HCT116 (cell line): Measurements from ENCODE around the gene SF3B6. TPM values are rescaled to one million over a fixed set of nuclear protein-coding genes. Genes with fewer than 3 reads are reported as not detected.
A peak's percentile ranks its signal among the peaks of the same experiment; 100 is the strongest.

Experiments
- ATAC-seq: fragments of 200-7000 bp; cut with Tn5 transposase; 2 replicates; pipeline ENCODE4 v1.9.1; 2020; ENCODE audit warnings: mild to moderate bottlenecking, moderate library complexity
- BruUV-seq: library from RNA; stranded (reverse); fragments of 400-500 nt; replicated peaks from 2 replicates; lab custom pipeline; 2021; lab: Mats Ljungman, UMichigan
- CTCF ChIA-PET: fragments of 300-600 bp; sonication (Branson Sonifier 250); formaldehyde crosslinking; loops from one replicate; lab custom pipeline; 2021; ENCODE audit warnings: antibody characterized with exemption; lab: Charles Lee
- POLR2A ChIA-PET: fragments of 300-600, 350-600 bp; sonication (Branson Sonifier 250); formaldehyde crosslinking; loops from one replicate; lab custom pipeline; 2021; ENCODE audit warnings: antibody characterized with exemption; lab: Charles Lee
- RAD21 ChIA-PET, 2 experiments: fragments of 300-600 bp; sonication (Branson Sonifier 250); formaldehyde crosslinking; loops; one replicate each; lab custom pipeline; 2023; ENCODE audit warnings: low total read pairs in 2 of 2; ENCODE audit not compliant: uncharacterized antibody in 2 of 2, unreplicated experiment in 2 of 2, low non-redundant PET in 1 of 2; lab: Charles Lee
- DNase-seq: peaks from one replicate; pipeline ENCODE4 v3.0.0-alpha.2; 2010; ENCODE audit warnings: low read depth, low spot score
- H2AFZ ChIP-seq: fragments of 200-600 bp; shearing (Covaris generic), sonication (generic); 2 replicates; pipeline ENCODE4 v1.6.1; 2017; ENCODE audit warnings: low read depth, mixed run types, mixed read lengths, antibody characterized with exemption, low read length; ENCODE audit not compliant: poor library complexity, severe bottlenecking
- H3K27ac ChIP-seq: 2 replicates; pipeline ENCODE4 v1.5.1; 2012; ENCODE audit warnings: low read depth, low read length
- H3K27me3 ChIP-seq: fragments of 200-600 bp; sonication (generic); 2 replicates; pipeline ENCODE4 v1.6.1; 2016; ENCODE audit warnings: mixed run types, low read length, mixed read lengths; ENCODE audit not compliant: insufficient read depth
- H3K36me3 ChIP-seq, 2 experiments: fragments of 200-500 bp in 1 of 2; fragments of 200-600 bp in 1 of 2; sonication (Bioruptor generic) in 1 of 2; sonication (generic) in 1 of 2; 2 replicates each; pipeline versions ENCODE4 v1.5.1 to v1.6.1; 2014 to 2016; ENCODE audit warnings: low read length in 2 of 2, inconsistent platforms in 1 of 2, mixed read lengths in 1 of 2, mixed run types in 1 of 2; ENCODE audit not compliant: insufficient read depth in 2 of 2, control insufficient read depth in 1 of 2
- H3K4me1 ChIP-seq, 2 experiments: fragments of 200-600 bp in 1 of 2; sonication (generic) in 1 of 2; 2 replicates each; pipeline versions ENCODE4 v1.5.1 to v1.6.1; 2012 to 2017; ENCODE audit warnings: low read length in 2 of 2, inconsistent platforms in 1 of 2, mild to moderate bottlenecking in 1 of 2, mixed read lengths in 1 of 2, mixed run types in 1 of 2, moderate library complexity in 1 of 2; ENCODE audit not compliant: insufficient read depth in 2 of 2, control insufficient read depth in 1 of 2
- H3K4me2 ChIP-seq: fragments of 200-600 bp; sonication (generic); 2 replicates; pipeline ENCODE4 v1.6.1; 2017; ENCODE audit warnings: mixed run types, low read length, mixed read lengths
- H3K4me3 ChIP-seq, 2 experiments: fragments of 200-600 bp in 1 of 2; sonication (generic) in 1 of 2; replicated peaks in 1 of 2; 2 replicates each; pipeline ENCODE4 v1.5.1; 2011 to 2016; ENCODE audit warnings: low read length in 2 of 2, control low read depth in 1 of 2, low read depth in 1 of 2, mild to moderate bottlenecking in 1 of 2, mixed read lengths in 1 of 2, mixed run types in 1 of 2
- H3K79me2 ChIP-seq: fragments of 200-600 bp; sonication (generic); 2 replicates; pipeline ENCODE4 v1.6.1; 2017; ENCODE audit warnings: mild to moderate bottlenecking, mixed run types, low read length, moderate library complexity, mixed read lengths; ENCODE audit not compliant: insufficient read depth
- H3K9ac ChIP-seq: fragments of 200-600 bp; sonication (generic); 2 replicates; pipeline ENCODE4 v1.6.1; 2016; ENCODE audit warnings: low read length, mixed read lengths
- H3K9me2 ChIP-seq: fragments of 200-600 bp; sonication (generic), shearing (Covaris generic); 2 replicates; pipeline ENCODE4 v1.6.1; 2017; ENCODE audit warnings: mixed run types, mild to moderate bottlenecking, moderate library complexity; ENCODE audit not compliant: insufficient read depth
- H3K9me3 ChIP-seq, 2 experiments: fragments of 200-500 bp in 1 of 2; fragments of 200-600 bp in 1 of 2; sonication (Bioruptor generic) in 1 of 2; sonication (generic) in 1 of 2; 2 replicates each; pipeline ENCODE4 v1.6.1; 2014 to 2017; ENCODE audit warnings: low read length in 2 of 2, mixed read lengths in 2 of 2, inconsistent platforms in 1 of 2, low read depth in 1 of 2, mild to moderate bottlenecking in 1 of 2, mixed run types in 1 of 2, moderate library complexity in 1 of 2; ENCODE audit not compliant: control insufficient read depth in 1 of 2, insufficient read depth in 1 of 2
- H4K20me1 ChIP-seq: fragments of 200-600 bp; sonication (generic), shearing (Covaris generic); 2 replicates; pipeline ENCODE4 v1.6.1; 2017; ENCODE audit warnings: mixed run types, mild to moderate bottlenecking, moderate library complexity; ENCODE audit not compliant: insufficient read depth
- CEBPB ChIP-seq: IDR thresholded peaks from 2 replicates; pipeline ENCODE4 v1.6.1; 2012; ENCODE audit warnings: low read depth
- ELF1 ChIP-seq: IDR thresholded peaks from 2 replicates; pipeline ENCODE4 v1.6.1; 2012; ENCODE audit warnings: low read depth, borderline replicate concordance
- JUND ChIP-seq: IDR thresholded peaks from 2 replicates; pipeline ENCODE4 v1.6.1; 2012
- REST ChIP-seq: IDR thresholded peaks from 2 replicates; pipeline ENCODE4 v1.6.1; 2012; ENCODE audit warnings: low read depth
- SIN3A ChIP-seq: IDR thresholded peaks from 2 replicates; pipeline ENCODE4 v1.6.1; 2012; ENCODE audit warnings: low read depth
- SRF ChIP-seq: IDR thresholded peaks from 2 replicates; pipeline ENCODE4 v1.6.1; 2012; ENCODE audit warnings: low read depth
- YY1 ChIP-seq: IDR thresholded peaks from 2 replicates; pipeline ENCODE4 v1.6.1; 2011; ENCODE audit warnings: low read length, low read depth, moderate library complexity, mild to moderate bottlenecking; ENCODE audit not compliant: insufficient replicate concordance; ENCODE audit errors: extremely low read depth
- ZFX ChIP-seq: fragments of 450-650 bp; IDR thresholded peaks from 2 replicates; pipeline ENCODE4 v1.6.1; 2017
- ZNF274 ChIP-seq: fragments of 200-500 bp; sonication (Bioruptor generic); IDR thresholded peaks from 2 replicates; pipeline ENCODE4 v1.6.1; 2014; ENCODE audit warnings: mild to moderate bottlenecking, low read depth, low read length, inconsistent platforms
- intact Hi-C: fragments of 100-400 bp; cut with micrococcal nuclease; formaldehyde crosslinking; loops from 2 replicates; pipeline ENCODE4 v1.10.0; 2022
- total RNA-seq: library from RNA; stranded (reverse); gene quantifications from one replicate; pipeline ENCODE4 v1.2.1, GENCODE V29; 2021; ENCODE audit not compliant: unreplicated experiment

Gene SF3B6
- total RNA-seq, 1 experiment from 2014 or later: 129 TPM

- Histone ChIP-seq H3K27ac (peak overlapping the region; percentile 81; the same call in 1 of the 2 replicates), H3K9ac (peak overlapping the region; percentile 77), H2AFZ (no peak overlapping the region), H3K4me2 (peak overlapping the region; percentile 72), H4K20me1 (no peaks in the 10 kb centered on the region), H3K36me3 (peaks cover 18 to 20% of the 10 kb centered on the region in 2 experiments; a peak in 3 of 4 replicates), H3K4me3 (peak overlapping the region; percentile 49 to 73), H3K9me3 (no peaks in the 10 kb centered on the region), H3K27me3 (no peaks in the 10 kb centered on the region), H3K4me1 (peaks cover 4 to 15% of the 10 kb centered on the region in 2 experiments; a peak in 3 of 4 replicates), H3K9me2 (no peaks in the 10 kb centered on the region), H3K79me2 (peaks cover 56% of the 10 kb centered on the region)
- ATAC-seq: no peak
- ChIA-PET RAD21 (no interaction called here), POLR2A (interaction anchor here (1.8 to 2.9 kb wide), 2 partner anchors 15 to 28 kb away, joined by 4 to 32 read pairs; partner anchors contain the start of gene WDCP), CTCF (no interaction called here)
- intact Hi-C loops: loop anchor here (5.0 kb wide), 1 partner anchor 133 kb away; the partner anchor contains the start of gene UBXN2A
- no TSS peak for BruUV-seq
- DNase-seq: no peak
- TF ChIP-seq SIN3A: no peak
- no peak for TF ChIP-seq ELF1
- no peak for TF ChIP-seq ZFX
- TF ChIP-seq REST: no peak
- no peak for TF ChIP-seq JUND
- no peak for TF ChIP-seq CEBPB
- no peak for TF ChIP-seq YY1
- TF ChIP-seq ZNF274: no peak
- TF ChIP-seq SRF: no peak
Measured at GRCh38 chr2:24075259-24075658, 867 bp downstream of the SF3B6 start.
